NCI-H226 (cell line): ENCODE measurements around the gene SPAG5.
A peak's percentile ranks its signal among the peaks of the same experiment; 100 is the strongest.

ENCODE experiments used
- DNase-seq: peaks from one replicate; pipeline ENCODE4 v3.0.0-alpha.2; 2015

The SPAG5 gene

DNA sequence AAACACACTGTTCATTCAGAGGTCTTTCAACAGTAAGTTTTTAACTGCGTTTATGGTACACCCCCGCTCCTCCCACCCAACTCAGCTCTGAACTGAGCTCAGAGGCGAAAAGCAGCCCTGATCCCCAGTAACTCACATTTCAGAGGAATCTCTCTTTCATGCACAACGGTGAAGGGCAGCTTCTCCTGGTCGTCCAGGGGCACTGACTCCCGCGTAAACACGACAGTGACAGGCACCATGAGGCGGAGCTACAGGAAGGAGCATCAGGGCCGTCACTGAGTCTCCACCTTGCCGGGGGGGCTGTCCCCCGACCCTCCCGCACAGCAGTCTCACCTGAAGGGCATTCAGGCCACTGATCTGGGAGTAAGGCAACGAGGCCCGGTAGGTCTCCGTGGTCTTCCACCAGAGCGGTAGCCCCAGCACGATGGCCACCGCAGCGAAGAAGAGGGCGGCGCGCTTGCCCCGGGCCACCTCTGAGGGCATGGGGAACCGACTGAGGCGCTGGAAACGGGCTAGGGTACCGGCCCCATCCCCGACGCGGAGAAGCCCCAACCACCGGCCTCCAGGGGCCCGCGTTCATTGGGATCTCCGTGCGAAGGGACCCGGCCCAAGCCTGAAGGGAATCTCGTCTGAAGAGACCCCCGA, 28.0 kb downstream of the SPAG5 start:
- DNase-seq = no peak

DNA sequence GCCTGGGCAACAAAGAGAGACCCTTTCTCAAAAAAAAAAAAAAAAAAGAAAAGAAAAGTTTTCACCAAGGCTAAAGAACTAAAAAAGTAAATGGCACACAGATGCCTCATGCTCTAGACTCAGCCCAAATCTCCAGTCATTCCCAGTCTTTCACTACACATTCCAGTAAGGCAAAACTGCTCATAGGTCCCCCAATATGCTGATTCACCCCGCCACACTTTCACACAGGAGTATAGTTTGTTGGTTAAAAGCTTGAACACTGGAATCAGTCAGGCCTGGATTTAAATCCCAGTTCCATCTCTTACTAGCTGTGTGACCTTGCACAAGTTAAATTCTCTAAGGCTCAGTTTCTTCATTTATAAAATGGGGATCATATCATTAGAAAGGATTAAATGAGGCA, 29.4 kb downstream of the SPAG5 start:
- no peak for DNase-seq

DNA sequence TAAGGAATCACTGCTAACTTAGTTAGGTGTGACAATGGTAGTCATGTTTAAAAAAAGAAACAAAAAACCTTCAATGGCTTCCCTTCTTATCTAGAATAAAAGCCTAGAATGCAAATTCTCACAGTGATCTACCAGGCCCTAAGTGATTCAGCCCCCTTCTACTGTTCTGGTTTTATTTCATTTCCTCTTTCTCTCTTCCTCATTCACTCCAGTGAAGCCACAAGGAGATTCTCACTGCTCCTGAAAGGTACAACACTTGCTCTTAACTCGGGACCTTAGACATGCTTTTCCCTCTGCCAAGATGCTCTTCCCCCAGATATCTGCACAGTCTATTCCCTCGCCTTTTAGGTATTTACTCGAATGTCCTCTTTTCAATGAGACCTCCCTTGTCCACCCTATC, 31.2 kb downstream of the SPAG5 start:
- DNase-seq = no peak

DNA sequence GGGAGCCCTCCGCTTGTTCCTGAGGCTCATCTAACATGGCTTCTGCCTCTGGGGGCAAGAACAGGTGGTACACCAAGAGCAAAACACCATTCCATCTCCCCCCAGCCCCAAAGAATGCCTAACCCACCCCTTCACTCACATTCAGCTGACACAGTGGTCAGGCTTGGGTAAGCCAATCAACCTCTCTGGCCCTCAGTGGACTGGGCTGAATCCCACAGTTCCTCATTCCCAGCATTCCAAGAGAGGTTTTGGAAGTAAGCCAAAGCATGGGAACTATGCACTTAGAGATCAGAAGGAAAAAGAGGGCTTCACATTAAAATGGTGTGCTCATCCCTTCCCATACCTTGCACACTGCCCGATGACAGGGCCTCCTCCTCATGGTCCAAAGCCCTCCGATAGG, 35.4 kb downstream of the SPAG5 start:
- peak; percentile 78 for DNase-seq

DNA sequence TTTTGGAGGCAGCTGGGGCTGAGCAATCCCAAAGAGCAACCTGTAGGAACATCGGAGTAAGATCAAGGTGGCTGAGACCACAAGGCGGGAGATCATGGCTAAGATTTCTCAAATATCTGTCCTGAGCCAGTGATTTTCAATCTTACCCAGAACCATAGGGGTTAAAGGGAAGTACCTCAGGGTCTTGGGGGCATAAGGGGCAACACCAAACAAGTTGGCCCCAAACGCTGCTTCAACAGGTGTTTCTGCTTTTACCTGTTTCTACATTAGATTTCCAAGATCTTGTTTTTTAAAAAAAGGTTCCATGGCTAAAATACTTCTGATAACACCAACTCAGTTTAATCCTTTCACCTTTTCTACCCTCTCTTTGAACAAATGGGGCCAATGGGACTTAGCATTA, 43.8 kb downstream of the SPAG5 start:
- no peak for DNase-seq

DNA sequence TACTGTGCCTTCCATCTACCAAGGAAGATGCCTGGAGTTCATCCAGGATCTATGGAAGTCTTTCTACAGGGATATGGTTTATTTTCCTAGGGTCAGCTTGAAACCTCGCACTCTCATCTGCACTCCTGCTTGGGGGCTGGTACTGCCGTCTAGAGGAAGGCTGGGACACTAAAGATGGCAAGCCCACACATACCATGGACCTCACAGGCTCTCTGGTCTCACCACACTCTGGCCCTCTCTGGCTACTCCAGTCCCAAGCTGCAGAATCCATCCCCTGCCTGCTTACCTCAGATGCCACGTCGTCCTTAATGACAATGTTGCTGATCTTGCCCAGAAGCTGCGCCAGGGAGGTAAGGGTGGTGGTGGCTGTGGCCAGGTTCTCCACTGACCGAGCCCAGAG, 44.3 kb downstream of the SPAG5 start:
- no peak for DNase-seq

DNA sequence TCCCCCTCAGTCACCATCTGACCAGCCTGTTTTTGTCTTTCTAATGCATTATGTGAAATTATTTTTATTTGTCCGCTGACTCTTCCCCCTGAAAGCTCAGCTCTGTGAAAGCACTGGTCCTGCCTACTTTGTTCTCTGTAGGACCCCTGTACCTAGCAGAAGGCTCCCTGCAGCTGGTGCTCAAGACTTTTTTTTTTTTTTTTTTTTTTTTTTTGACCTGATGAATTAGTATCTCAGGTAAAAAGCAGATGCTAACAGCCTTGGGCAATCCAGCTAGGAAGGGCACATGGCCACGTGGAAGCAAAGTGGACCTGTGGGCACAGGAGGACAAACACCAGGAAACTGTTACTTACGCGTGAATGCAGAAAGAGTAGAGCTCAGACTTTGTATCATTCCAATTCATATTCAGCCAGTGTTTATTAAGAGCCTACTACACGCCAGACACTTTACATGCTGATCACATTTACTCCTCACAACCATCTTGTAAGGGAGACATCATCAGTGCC, 45.8 kb downstream of the SPAG5 start:
- no peak for DNase-seq

DNA sequence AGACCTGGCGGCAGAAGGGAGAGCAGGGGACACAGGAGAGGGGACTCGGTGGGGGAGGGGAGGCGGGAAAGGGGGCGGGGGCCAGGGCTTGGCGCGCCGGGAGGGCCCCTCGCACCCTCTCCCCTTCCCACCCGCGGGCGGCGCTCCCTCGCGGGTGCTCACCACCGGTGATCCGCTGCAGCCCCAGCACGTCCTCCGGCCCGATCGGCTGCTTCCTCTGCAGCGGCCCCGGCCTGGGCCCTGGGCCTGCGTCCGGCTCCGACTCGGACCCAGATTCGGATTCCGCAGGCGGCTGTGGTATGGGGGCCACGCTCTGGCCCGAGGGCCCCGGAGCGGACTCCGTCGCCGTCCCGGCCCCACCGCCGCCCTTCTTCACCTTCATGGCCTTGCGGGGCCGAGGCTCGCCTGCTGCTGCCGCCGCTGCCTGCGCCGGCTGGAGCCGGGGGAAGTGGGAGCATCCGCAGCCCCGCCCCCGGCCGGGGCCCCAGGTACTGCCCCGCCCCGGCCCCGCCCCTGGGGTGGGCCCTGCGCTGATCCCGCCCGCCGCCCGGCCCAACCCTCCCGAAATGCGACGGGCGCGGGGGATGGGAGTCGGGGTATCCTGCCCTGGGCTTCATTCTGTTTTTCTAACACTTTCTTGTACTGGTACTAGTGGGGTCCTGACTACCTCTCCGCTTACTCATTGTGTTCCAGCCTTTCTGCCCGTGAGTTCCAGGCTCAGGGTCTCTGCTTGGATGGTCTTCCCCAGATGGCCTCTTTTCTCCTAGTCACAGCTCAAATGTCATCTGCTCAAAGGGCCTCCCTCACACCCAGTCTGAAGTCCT, 46.4 kb downstream of the SPAG5 start, which contains the start of gene UNC119:
UNC119 (minus strand) TSS at position 449 of the 824 bp plus-strand sequence; CDS start at position 382, 67 bp downstream.
- peak; percentile 55 for DNase-seq

DNA sequence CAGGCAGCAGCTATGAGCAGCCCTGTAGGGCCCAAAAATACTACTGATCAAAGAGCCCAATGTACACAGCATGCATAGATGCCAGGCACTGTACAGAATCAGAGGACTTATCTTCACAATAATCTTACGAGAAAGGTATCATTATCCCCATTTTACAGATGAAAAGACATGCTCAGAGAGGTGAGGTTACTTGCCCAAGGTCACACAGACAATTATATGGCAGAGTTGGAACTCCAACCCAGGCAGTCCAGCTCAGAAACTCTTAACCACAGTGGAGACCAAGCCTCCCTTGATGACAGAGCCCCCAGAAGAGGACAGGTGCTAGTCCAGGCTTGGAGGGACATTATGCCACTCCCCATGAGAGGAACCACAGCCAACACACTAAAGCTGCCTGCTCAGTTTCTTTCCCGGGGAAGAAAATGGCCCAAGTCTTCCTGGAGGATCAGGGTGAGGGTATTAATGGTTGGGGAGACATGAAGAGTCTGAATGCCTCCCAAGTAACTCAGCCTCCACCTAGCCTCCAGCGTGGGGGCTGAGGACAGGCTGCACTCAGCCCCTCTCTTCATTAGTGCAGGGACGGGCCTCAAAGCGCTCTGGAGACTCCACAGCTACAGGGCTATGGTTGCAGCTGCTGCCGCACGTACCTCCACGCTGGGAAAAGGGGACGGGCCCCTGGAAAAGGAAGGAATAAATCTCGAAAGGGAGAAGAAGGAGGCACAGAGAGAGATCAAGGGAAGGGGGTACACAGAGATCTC, 47.2 kb downstream of the SPAG5 start:
- no peak for DNase-seq

DNA sequence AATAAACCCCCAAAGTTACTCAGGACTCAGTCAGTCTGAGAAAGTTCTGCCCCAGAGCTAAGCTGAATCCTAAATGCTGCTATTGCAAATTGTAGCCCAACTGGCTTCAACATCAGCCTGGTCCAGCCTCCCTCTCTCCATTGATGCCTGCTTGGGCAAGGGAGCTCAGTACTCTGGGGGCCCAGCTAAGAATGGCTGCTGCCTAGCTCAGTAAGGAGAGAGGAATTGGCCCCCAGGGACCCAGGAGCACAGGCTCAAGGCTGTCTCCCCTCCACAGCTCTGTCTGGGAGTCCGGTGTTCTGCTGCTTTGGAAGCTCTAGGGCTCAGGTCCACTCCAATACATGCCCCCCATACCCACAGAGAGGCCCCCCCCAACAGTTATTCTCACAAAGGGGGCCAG, 48.0 kb downstream of the SPAG5 start:
- DNase-seq = no peak

DNA sequence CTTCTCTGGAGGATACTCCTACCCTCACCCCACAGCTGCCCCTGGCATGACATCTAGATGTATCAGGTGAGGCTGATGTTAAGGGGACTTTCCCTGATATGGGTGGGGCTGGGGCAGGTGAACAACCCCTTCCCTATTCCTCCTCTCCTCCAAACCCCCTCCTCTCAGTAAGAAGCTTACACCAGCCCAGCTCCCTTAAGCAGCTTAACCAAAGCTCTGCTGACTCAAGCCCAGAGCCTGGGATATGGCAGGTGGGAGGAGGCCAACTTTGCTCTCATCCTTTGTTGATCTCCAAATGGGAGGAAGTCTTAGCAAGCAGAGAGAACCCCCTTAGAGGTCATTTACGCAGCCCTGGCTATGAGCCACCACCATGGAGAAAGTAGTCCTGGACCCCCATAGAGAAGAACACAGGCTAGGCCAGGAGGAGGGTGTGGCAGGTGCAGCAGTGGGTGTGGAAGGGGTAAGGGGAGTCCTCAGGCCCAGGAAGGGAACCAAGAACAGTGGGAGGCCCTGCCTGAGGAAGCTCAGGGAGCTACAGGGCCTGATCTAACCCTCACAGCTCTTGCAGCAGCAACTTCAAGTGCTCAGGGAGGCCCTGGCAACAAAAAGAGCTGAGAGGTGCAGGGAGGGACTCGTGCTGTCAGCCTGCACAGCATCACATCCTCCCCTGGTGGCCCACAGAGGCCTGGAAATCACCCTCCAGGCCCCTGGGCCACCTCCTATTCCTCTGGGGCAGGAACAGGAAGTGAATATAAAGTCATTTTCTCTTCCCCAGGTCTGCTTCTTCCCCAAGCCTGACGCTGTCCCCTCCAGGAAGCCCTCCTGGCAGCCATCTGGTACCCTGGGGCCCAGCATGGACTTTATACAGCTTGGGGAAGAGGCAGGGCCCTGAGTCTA, 49.3 kb downstream of the SPAG5 start:
- DNase-seq = no peak

DNA sequence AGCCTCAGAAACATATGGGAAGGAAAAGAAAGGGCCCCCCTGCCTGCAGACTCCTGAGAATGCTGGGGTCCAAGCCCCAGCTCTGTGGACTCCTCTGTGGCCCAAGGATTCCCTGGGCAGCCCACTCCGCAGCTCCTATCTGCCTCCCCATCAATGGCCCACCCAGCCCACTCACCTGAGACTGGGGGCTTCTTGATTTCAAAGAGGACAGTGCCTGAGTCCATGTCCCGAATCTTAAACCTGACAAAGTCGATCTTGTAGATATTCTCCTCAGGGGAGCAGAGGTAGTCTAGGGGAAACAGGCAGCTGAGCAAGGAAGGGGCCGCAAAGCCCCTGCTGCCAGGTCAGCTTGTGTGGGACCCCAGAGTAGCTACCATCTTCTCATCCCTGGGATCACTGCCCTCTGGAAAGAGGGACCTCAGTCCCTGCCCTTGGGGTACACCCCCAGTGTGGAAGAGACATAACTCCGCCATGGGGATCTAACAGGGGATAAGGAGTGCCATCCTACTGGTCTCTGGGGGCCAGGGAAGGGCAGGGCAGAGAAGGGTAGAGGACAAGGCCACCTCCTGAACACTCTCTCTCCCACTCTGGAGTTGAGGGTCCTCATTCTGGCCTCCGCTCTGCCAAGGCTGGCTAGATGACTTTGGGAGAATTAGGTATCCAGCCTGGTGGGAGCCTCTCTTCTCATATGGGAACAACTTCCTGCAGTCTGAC, 50.3 kb downstream of the SPAG5 start:
- no peak for DNase-seq

DNA sequence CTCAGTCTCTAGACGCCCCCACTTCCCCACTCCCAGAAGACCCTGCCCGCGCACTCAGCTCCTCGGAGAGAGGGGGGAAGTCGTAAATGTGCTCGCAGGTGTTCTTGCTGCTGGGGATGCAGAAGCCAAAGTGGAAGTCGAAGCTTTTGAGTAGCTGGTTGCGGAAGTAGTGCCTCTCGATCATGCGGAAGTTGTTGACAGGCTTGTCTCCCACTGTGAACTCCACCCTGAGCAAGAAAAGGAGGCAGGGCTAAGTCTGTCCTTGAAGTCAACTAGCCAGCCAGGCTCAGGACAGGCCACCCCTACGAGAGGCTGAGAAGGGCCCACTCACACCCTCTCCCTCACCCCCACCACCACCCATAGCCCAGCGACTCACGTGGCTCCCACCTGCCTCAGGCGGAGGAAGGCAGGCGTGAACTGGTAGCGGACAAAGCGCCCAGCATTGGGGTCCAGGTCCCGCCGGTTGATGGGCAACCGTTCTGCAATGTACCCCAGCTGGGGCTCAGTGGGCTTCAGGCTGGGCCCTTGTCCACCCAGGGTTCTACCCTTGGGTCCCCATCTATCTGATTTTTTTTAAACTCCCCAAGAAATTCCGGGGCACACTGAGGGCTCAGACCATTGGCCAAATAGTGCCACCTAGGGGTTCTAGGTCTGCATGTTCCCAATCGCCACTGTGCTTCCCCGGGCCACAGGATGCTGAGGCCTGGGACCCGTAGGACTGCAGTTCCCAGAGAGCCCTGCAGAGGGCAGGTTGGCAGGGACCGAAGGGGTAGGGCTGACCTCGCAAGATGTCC, 51.0 kb downstream of the SPAG5 start:
- peak; percentile 53 for DNase-seq

DNA sequence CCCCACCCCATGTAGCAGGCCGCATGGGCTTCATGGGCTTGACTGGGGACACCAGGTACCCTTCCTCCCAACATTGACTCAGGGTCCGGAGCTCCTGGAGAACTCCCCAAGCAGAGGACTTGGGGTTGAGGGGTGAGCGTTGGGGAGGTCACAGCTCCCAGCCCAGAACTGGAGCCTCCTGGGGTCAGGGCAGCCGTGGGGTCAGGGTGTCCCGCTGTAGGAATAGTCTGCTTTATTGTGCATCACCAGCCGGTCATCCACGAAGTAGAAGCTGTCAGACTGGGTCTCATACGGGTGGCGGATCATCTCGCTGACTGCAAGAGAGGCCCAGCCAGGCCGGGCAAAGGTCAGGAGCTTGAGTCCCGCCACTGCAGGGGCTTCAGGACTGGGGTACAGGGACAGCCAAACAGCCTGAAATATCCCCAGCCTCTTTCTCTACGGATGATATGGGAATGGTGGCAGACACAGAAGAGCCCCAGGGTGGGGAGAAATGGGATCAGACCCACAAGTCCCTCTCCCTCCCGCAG, 51.7 kb downstream of the SPAG5 start:
- DNase-seq = no peak

DNA sequence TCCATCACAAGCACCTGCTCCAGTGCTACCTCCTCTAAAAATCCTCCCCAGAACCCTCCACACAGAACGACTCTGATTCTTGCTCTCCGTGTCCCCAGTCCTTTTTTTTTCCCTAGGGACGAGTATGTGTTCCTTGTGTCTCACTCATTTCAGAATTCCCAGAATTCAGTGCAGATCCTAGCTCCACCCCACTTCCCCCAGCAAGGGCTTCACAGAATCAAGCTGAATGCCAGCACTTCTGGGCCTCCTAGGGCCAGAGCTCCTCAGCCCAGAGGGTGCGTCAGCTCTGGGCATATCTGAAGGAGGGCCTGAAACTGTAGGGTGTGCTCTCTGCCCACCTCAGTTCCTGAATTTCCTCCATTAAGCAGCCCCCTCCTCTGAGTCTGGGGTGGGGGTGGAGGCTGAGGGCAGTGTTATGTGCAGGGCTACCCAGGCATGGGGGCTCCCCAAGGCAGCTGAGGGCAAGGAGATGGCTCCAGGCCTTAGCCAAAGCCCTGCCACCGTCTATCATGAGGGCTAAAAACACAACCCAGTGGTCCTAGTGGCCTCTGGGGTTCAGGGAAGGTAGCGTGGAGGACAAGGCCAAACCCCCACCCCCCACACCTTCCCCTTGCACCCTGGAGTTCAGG, 52.9 kb downstream of the SPAG5 start:
- DNase-seq = no peak

DNA sequence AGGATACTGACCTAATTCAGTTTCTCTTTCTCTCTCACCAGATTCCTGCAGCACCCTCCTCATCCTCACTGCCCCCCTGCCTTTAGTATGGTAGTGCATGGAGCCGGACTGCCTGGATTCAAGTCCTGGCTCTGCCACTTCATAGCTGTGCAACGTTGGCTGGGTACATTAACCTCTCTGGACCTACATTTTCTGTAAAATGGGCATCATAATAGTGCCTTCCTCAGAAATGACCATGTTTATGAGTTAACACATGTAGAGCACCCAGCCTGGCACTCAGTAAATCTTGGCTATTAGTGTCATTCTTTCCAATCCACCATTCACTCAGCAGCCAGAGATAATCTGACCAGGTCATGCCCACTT, 53.7 kb downstream of the SPAG5 start:
- no peak for DNase-seq

DNA sequence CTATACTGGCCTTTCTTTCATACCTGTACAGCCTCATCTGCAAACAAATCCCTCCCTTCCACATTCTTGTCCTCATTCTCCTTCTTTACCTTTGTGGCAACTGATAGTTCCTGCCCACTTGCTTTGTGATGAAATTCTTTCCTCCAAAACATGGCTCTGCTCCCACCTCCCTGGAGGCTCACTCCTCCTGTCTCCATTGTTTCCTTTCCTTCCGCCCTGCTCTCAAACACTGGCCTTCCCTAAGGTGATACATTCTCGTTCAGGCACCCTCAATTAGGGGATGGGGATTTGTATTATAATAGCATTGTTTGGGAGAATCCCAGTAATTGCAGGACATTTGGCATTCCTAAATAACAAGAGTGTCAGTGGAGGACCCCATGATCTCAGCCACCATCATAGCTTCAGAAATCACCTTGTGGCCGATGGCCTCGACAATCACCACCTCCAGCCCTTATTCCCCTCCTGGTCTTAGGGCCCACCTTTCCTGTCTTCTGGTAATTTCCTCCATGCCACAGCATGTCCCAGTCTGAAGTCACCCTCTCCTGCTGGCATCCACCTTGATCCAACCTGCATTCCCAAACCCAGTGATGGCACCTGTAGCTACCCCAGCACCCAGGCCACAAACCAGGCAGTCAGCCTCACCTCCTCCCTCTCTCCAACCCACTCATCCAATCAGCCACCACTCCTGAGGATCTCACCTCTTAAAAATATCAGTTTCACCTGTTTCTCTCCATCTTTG, 54.3 kb downstream of the SPAG5 start:
- no peak for DNase-seq

DNA sequence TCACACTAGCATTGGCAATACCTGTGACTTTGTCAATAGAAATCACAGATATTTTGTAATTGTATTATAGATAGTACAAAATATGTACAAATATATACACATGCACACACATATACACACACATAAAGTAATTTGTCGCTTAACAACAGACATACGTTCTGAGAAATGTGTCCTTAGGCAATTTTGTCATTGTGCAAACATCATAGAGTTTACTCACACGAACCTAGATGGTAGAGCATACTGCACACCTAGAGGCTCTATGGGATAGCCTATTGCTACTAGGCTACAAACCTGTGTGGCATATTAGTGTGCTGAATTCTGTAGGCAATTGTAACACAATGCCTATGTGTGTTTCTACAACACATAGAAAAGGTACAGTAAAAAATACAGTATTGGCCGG, 57.4 kb downstream of the SPAG5 start:
- no peak for DNase-seq

DNA sequence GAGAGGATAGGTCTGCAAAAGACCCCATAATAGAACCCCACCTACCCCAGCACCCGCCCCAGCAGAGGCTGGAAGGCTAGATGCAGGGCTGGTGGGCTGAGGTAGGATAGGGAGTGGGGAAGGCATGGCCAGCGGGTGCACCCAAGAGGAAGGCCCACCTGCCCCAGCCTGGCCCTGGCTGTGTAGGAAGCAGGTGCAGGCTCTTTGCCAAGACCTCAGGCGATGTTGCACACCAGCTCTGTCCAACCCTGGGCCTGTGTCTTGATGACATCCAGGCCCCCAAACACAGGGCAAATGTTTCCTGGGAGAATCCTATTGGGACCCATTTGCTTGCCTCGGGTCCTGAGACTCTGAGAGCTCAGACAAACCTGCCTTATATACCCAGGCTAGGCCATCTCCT, 58.6 kb downstream of the SPAG5 start:
- no peak for DNase-seq
